ENCODE data around the gene ELFN1. TPM values are rescaled to one million over a fixed set of nuclear protein-coding genes. Genes with fewer than 3 reads are reported as not detected.

The ELFN1 gene
- total and polyA plus RNA-seq, 4 donors: 0.43 to 3.5 (median 3.4) TPM

- Histone ChIP-seq H3K9ac (ENCODE audit: low read depth in 1 of 2, low read length in 2 of 2) (no peak overlapping the region), H3K27ac (ENCODE audit: low read depth in 1 of 2, low read length in 2 of 2) (no peak overlapping the region), H3K27me3 (ENCODE audit: control insufficient read depth in 4 of 4, insufficient read depth in 4 of 4, low read length in 3 of 4) (no peaks in the 10 kb centered on the region), H3K4me1 (ENCODE audit: control insufficient read depth in 4 of 4, insufficient read depth in 4 of 4, low read length in 3 of 4) (no peaks in the 10 kb centered on the region), H3K4me3 (ENCODE audit: low read depth in 1 of 3, low read length in 3 of 3) (no peak overlapping the region), H3K36me3 (ENCODE audit: control insufficient read depth in 4 of 4, insufficient read depth in 3 of 4, low read depth in 1 of 4, low read length in 3 of 4) (peaks cover 0 to 8% (median 6%) of the 10 kb centered on the region in 4 donors), H3K9me3 (ENCODE audit: control insufficient read depth in 4 of 4, low read length in 3 of 4) (peaks cover 0 to 7% (median 2%) of the 10 kb centered on the region in 4 donors)
- TF ChIP-seq GABPA (IDR thresholded peaks at IDR 0.05 in 1 of 2, conservative IDR thresholded peaks at IDR 0.05 in 1 of 2) (no peak), CTCF (IDR thresholded peaks at IDR 0.05; ENCODE audit: low read depth, low read length, missing input control) (no peak), REST (IDR thresholded peaks at IDR 0.05) (no peak)
- whole genome bisulfite sequencing: 90% methylated on average over 17 of the region's 17 CpGs
- DNase-seq (ENCODE audit: low spot score): no peak
These were observed 64.0 kb downstream of the ELFN1 start for GRCh38 chr7:1733908-1734730.

GRCh38 chr7:1735262-1735661 is 65.2 kb downstream of the ELFN1 start:
- H3K4me3 ChIP-seq (ENCODE audit: low read depth in 1 of 3, low read length in 3 of 3): no peak overlapping the region
- no peak for TF ChIP-seq MAX (IDR thresholded peaks at IDR 0.05)
- no peak for TF ChIP-seq ZBTB33 (IDR thresholded peaks at IDR 0.05)
- no peak for TF ChIP-seq YY1 (IDR thresholded peaks at IDR 0.05)
- TF ChIP-seq ATF3 (IDR thresholded peaks at IDR 0.05): no peak
- no peak for TF ChIP-seq SP1 (IDR thresholded peaks at IDR 0.05)
- TF ChIP-seq TAF1 (conservative IDR thresholded peaks at IDR 0.05): no peak
- no peak for TF ChIP-seq RAD21 (IDR thresholded peaks at IDR 0.05)
- no peak for TF ChIP-seq RXRA (IDR thresholded peaks at IDR 0.05)
- no peaks in the 10 kb centered on the region for H3K4me1 ChIP-seq (ENCODE audit: control insufficient read depth in 4 of 4, insufficient read depth in 4 of 4, low read length in 3 of 4)
- no peak for DNase-seq (ENCODE audit: low spot score)
- H3K9ac ChIP-seq (ENCODE audit: low read depth in 1 of 2, low read length in 2 of 2): no peak overlapping the region
- no peaks in the 10 kb centered on the region for H3K27me3 ChIP-seq (ENCODE audit: control insufficient read depth in 4 of 4, insufficient read depth in 4 of 4, low read length in 3 of 4)
- peaks cover 0 to 4% (median 1%) of the 10 kb centered on the region in 4 donors for H3K36me3 ChIP-seq (ENCODE audit: control insufficient read depth in 4 of 4, insufficient read depth in 3 of 4, low read depth in 1 of 4, low read length in 3 of 4)
- WGBS: 84% methylated on average over 14 of the region's 14 CpGs
- no peak overlapping the region for H3K27ac ChIP-seq (ENCODE audit: low read depth in 1 of 2, low read length in 2 of 2)
- H3K9me3 ChIP-seq (ENCODE audit: control insufficient read depth in 4 of 4, low read length in 3 of 4): no peaks in the 10 kb centered on the region
